SU-DHL-6 (cell line): ENCODE results near the gene ZMYND10.

Experiments used
- H2AFZ ChIP-seq: fragments of 200-600 bp; sonication (generic); 2 replicates; pipeline ENCODE4 v1.6.1; 2014; ENCODE audit warnings: low read depth, mild to moderate bottlenecking, moderate library complexity, mixed read lengths, antibody characterized with exemption, low read length; ENCODE audit not compliant: severe bottlenecking
- H3F3A ChIP-seq: fragments of 200-600 bp; shearing (Covaris generic); 2 replicates; pipeline ENCODE4 v1.6.0; 2016; ENCODE audit warnings: antibody characterized with exemption, mild to moderate bottlenecking; ENCODE audit not compliant: insufficient read depth
- H3K27ac ChIP-seq: fragments of 200-600 bp; sonication (generic); 2 replicates; pipeline ENCODE4 v1.5.1; 2016; ENCODE audit warnings: low read depth, mild to moderate bottlenecking, low read length, moderate library complexity, mixed read lengths
- H3K27me3 ChIP-seq: fragments of 200-600 bp; sonication (generic), shearing (Covaris generic); 2 replicates; pipeline ENCODE4 v1.6.0; 2014; ENCODE audit warnings: mild to moderate bottlenecking, low read length
- H3K36me3 ChIP-seq: fragments of 200-600 bp; sonication (generic); 2 replicates; pipeline ENCODE4 v1.6.1; 2014; ENCODE audit warnings: mild to moderate bottlenecking, low read length, mixed read lengths
- H3K4me2 ChIP-seq: fragments of 300-600, 200-600 bp; shearing (Covaris generic), sonication (generic); 2 replicates; pipeline ENCODE4 v1.6.0; 2014; ENCODE audit warnings: low read length, low read depth, mild to moderate bottlenecking; ENCODE audit not compliant: poor library complexity, severe bottlenecking
- H3K4me3 ChIP-seq: fragments of 200-600 bp; sonication (generic); 2 replicates; pipeline ENCODE4 v1.5.1; 2014; ENCODE audit warnings: antibody characterized with exemption, low read length, mild to moderate bottlenecking, mixed read lengths; ENCODE audit not compliant: insufficient read depth, poor library complexity, severe bottlenecking
- H3K79me2 ChIP-seq: fragments of 200-600 bp; sonication (generic); 2 replicates; pipeline ENCODE4 v1.6.1; 2014; ENCODE audit warnings: mild to moderate bottlenecking, low read length, moderate library complexity; ENCODE audit not compliant: insufficient read depth
- H3K9ac ChIP-seq: fragments of 200-600 bp; sonication (generic); 2 replicates; pipeline ENCODE4 v1.7.0; 2014; ENCODE audit warnings: mild to moderate bottlenecking, low read length
- H3K9me2 ChIP-seq: fragments of 200-600 bp; sonication (generic); replicated peaks from 2 replicates; pipeline ENCODE4 v1.6.1; 2014; ENCODE audit warnings: low read length; ENCODE audit not compliant: insufficient read depth
- H3K9me3 ChIP-seq: fragments of 200-600 bp; sonication (generic); 2 replicates; pipeline ENCODE4 v1.6.1; 2014; ENCODE audit warnings: low read length, mixed read lengths; ENCODE audit not compliant: insufficient read depth
- H4K20me1 ChIP-seq: fragments of 200-600 bp; sonication (generic); 2 replicates; pipeline ENCODE4 v1.6.1; 2014; ENCODE audit warnings: low read depth, mild to moderate bottlenecking, antibody characterized with exemption, low read length, moderate library complexity, mixed read lengths
- EZH2phosphoT487 ChIP-seq: fragments of 200-600 bp; sonication (generic), shearing (Covaris generic); conservative IDR thresholded peaks from 2 replicates; pipeline ENCODE4 v1.6.1; 2018; ENCODE audit warnings: mild to moderate bottlenecking, antibody characterized with exemption, low read length, moderate library complexity, mixed read lengths
- TF ChIP-seq, protein P1 (sequence below): fragments of 200-600 bp; sonication (generic); IDR thresholded peaks from one replicate; pipeline ENCODE4 v1.5.1; 2017; ENCODE audit warnings: antibody characterized with exemption, mild to moderate bottlenecking, low read length, moderate library complexity; ENCODE audit not compliant: insufficient read depth, poor library complexity, severe bottlenecking

The ZMYND10 gene

GRCh38 chr3:50371133-50371685 is 25.7 kb upstream of the ZMYND10 start:
- Histone ChIP-seq H3K9ac (no peak overlapping the region), H3K36me3 (no peaks in the 10 kb centered on the region), H3F3A (no peaks in the 10 kb centered on the region), H3K4me2 (no peak overlapping the region), H3K27me3 (no peaks in the 10 kb centered on the region), H3K27ac (no peak overlapping the region), H4K20me1 (no peaks in the 10 kb centered on the region), H3K9me2 (no peaks in the 10 kb centered on the region), H2AFZ (no peak overlapping the region), H3K79me2 (no peaks in the 10 kb centered on the region), H3K9me3 (no peaks in the 10 kb centered on the region), H3K4me3 (no peak overlapping the region)
- TF ChIP-seq, protein P1, sequence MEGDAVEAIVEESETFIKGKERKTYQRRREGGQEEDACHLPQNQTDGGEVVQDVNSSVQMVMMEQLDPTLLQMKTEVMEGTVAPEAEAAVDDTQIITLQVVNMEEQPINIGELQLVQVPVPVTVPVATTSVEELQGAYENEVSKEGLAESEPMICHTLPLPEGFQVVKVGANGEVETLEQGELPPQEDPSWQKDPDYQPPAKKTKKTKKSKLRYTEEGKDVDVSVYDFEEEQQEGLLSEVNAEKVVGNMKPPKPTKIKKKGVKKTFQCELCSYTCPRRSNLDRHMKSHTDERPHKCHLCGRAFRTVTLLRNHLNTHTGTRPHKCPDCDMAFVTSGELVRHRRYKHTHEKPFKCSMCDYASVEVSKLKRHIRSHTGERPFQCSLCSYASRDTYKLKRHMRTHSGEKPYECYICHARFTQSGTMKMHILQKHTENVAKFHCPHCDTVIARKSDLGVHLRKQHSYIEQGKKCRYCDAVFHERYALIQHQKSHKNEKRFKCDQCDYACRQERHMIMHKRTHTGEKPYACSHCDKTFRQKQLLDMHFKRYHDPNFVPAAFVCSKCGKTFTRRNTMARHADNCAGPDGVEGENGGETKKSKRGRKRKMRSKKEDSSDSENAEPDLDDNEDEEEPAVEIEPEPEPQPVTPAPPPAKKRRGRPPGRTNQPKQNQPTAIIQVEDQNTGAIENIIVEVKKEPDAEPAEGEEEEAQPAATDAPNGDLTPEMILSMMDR: no peak
- TF ChIP-seq EZH2phosphoT487: no peak

DNA sequence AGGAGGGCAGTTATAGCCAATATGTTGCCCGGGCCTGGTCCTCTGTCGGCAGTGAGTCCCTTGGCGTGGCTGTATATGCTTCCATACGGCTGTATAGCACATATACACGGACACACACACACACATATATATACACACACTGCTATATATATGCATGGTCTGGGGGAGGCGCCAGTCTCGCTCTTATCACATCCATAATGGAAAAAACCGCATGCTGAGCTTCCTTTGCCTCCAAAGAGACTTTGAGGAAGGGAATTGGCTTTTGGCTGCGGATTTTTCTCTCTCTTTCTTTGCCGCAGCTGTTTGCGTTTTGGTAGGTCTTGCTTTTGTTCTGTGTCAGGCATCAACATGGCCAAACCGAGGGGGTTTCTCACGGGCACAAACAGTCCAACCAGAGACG is 25.1 kb upstream of the ZMYND10 start:
- no peak overlapping the region for H3K4me2 ChIP-seq
- H3K4me3 ChIP-seq: no peak overlapping the region
- H4K20me1 ChIP-seq: no peaks in the 10 kb centered on the region
- no peaks in the 10 kb centered on the region for H3K79me2 ChIP-seq
- H3K9me3 ChIP-seq: no peaks in the 10 kb centered on the region
- no peaks in the 10 kb centered on the region for H3F3A ChIP-seq
- H3K36me3 ChIP-seq: no peaks in the 10 kb centered on the region
- H2AFZ ChIP-seq: no peak overlapping the region
- H3K27ac ChIP-seq: no peak overlapping the region
- H3K27me3 ChIP-seq: no peaks in the 10 kb centered on the region
- H3K9ac ChIP-seq: no peak overlapping the region
- TF ChIP-seq EZH2phosphoT487: no peak
- TF ChIP-seq, protein P1: no peak
- H3K9me2 ChIP-seq: no peaks in the 10 kb centered on the region

- H3K9ac ChIP-seq: no peak overlapping the region
- no peak overlapping the region for H3K27ac ChIP-seq
- no peaks in the 10 kb centered on the region for H3K9me3 ChIP-seq
- H3K36me3 ChIP-seq: no peaks in the 10 kb centered on the region
- no peaks in the 10 kb centered on the region for H3K9me2 ChIP-seq
- H3K4me3 ChIP-seq: no peak overlapping the region
- H2AFZ ChIP-seq: no peak overlapping the region
- H4K20me1 ChIP-seq: no peaks in the 10 kb centered on the region
- no peaks in the 10 kb centered on the region for H3F3A ChIP-seq
- no peak overlapping the region for H3K4me2 ChIP-seq
- no peaks in the 10 kb centered on the region for H3K27me3 ChIP-seq
- TF ChIP-seq, protein P1: no peak
- TF ChIP-seq EZH2phosphoT487: no peak
- no peaks in the 10 kb centered on the region for H3K79me2 ChIP-seq
Measured at GRCh38 chr3:50369012-50369670, 23.6 kb upstream of the ZMYND10 start.
